ENCODE measurements around the gene ABR.
"Not testable (repeated sequence)": the region's sequence is repeated elsewhere in the genome, so short reads cannot be mapped to it uniquely, and the experiment has no call there.

Gene ABR

DNA sequence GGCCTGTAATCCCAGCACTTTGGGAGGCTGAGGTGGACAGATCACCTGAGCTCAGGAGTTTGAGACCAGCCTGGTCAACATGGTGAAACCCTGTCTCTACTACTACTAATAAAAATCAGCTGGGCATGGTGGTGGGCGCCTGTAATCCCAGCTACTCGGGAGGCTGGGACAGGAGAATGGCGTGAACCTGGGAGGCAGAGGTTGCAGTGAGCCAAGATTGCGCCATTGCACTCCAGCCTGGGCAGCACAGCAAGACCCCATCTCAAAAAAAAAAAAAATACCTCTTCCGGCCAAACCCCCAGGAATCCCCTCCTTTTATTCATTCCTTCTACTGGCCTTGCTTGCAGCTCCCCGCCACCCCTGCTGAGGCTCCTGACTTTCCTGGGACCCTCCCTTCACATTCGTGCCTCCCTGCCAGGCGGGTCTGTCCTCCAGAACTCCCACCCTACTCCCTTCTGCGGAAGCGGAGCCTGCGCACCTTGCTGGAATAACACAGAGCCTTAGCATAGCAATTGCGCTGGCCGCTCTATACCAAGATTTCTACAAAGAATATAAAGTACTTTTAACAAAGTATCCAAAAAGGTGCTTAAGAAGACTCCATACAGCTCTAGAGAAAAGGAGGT, 135.3 kb downstream of the ABR start:
- not testable (repeated sequence) for DNase-seq

DNA sequence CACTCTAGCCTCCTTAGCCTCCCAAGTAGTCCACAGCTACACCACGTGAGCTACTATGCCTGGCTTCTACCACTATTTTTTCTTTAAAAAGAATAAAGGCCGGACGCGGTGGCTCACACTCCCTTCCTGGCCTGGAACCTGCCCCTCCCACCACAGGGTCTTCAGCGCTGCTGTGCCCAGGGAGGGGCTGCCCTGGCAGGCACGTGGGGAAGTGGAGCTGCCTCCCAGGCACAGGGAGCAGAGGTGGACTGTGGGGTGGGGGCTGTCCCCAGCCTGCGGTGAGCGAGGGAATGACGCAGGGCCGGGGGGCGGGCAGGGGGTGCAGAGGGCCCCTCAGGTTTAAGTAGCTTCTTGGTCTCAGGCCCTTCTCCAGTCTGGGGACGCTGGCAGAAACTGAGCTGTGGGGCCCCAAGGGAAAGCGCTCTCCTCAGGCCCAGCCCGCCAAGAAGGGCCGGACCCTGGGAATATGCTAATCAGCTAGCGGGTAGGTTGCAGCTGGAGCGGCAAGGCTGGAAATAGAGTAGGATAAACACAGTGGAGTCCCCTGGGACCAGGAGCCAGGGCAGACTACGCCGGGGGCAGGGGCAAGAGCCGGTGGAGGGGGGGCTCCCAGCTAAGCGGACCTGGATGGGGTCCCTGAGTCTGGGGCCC, 136.1 kb downstream of the ABR start:
- DNase-seq: no peak

DNA sequence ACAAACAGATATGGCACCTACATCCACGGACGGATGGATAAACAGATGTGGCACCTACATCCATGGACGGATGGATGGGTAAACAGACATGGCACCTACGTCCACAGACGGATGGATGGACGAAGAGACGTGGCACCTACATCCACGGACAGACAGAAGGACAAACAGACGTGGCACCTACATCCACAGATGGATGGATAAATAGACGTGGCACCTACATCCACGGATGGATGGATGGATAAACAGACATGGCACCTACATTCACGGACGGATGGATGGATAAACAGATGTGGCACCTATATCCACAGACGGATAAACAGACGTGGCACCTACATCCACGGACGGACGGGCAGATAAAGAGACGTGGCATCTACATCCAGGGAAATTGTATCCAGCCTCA, 137.3 kb downstream of the ABR start:
- DNase-seq: no peak

DNA sequence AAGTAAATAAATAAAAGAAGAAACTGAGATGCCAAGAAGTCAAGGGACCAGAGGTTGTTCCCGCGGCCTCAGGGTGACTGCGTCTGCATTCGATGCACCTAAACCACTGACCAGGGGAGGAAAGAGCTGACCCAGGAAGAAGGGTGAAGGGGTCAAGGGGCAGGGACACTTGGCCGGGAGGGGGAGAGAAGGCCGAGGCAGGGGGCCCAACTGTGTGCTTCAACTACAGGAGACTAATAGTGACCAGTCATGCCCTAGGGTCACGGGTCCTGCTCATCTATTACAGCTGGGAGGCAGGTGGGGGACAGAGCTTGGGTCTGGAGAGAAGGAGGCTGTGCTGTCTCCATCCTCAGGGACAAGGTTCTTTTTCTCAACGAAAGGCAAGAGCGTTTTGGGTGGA, 138.0 kb downstream of the ABR start:
- DNase-seq: no peak

DNA sequence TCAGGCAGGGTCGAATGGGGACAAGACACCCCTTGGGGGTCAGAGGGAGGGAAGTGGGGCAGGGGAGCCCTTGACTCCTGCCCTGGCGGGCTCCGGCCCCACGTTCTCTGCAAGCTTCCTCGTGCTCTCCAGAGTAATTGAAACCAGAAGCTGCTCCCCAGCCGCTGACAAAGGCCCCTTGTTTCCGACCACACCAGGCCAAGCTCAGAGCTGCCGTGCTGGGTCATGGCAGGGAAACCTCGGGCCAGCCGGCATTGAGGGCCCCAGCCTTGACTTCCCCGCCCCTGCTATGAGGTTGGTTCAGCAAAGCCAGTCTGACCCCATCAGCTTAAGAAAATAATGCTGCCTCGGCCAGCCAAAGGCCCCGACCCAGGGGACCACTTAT, 139.6 kb downstream of the ABR start:
- no peak for DNase-seq

DNA sequence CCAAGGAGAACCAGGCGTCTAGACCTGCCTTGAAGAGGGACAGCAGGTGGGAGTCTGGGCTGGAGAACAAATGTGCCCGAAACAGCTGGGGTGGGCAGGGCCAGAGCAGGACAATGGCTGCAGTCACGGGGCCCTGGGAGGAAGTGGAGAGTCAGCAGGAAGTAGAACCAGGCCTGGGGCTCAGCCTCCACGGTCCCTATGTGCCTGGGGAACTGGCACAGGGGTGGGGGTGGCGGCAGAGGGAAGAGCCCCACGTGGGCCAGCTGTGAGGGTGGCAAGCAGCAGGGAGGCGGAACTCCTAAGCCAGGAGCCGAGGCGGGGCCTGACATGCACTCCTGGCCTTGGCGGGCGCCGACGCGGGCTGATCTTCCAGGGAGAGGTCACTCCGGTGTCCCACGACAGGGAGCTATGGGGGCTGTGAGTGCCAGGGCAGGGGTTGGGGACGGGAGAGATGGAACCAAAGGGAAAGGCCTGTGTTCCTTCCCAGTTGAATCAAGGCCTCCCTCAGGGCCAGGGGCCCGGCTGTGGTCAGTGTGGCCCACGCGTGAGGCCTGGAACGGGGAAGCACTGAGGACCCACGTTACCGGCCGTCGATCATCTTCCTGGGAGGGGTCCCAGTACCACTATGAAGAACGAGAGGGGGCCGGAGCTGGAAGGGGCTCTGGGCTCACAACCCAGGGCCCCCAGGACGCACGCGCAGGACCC, 140.1 kb downstream of the ABR start:
- DNase-seq: no peak

DNA sequence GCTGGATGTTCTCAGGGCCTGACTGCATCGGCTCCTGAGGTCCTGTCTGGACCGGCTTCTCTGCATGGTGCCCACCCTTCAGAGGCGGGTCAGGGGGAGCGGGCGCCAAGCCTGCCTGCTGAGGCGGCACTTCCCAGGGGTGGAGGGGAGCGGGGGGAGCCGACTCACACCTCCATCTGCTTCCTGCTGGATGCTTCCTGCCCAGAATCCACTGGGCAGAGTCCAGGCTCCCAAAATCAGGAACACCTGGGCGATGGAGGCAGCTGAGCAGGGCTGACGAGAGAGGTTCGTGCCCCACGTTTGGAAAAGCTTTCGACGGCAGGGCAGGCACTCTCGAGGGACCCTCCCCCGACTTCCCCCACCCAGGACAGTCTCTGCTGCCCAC, 140.7 kb downstream of the ABR start:
- no peak for DNase-seq

DNA sequence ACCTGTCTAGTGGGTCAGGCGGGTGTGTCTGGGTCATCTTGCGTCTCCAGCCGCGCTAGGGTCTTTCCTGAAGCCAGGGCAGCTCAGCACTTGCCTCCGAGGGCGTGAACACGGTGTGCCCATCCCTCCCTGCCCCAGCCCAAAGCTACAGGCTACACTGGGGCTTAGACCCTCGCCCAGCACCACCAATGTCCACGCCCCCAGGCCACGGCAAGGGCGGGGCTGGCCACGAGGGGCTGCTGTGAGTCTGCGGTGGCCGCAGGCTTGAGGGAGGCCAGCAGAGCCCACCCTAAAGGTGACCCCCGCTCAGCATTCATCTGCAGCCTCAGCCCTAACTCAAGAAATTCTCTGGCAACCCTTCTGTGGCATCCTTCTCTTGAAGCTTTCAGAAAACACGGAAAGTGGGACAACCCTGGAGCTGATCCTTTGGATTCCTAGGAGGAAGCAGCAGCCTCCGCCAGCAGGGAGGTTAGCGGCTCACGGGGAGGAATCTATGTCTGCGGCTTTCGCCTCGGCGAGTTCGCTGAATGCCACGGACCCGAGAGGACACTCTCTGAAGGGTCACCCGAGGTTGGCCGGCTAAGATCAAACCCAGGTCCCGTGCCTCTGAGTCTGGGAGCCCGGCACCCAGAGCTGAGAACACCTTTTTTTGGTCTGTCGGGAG, 141.2 kb downstream of the ABR start:
- no peak for DNase-seq

DNA sequence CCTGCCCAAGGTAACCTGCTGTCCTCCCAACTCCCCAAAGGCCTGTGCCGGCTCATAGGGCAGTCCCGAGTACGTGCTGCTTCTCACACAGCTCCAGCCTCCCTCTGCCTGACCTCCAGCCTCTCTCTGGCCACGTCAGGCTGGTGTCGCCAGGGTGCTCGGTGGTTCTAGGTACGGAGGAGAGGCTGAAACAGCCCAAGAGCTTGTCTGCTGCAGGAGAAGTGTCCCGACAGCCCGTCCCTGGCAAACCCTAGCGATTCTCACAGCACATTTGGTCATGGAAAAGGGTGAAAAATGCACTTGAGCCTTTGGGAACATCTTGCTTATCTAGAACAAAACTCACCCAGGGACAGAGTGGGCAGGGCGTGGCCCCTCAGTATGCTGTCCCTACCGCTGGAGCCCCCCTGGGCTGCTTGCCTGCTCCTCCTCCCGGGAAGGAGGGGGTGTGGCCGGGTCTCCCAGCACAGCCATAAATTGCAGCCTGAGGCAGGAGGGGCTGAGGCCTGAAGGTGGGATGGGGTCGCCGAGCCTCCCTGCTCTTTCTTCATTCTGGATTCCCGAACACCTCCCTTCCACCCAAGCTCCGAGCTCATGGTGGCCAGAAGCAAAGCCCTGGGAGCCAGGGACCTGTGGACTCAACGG, 142.4 kb downstream of the ABR start:
- no peak for DNase-seq

DNA sequence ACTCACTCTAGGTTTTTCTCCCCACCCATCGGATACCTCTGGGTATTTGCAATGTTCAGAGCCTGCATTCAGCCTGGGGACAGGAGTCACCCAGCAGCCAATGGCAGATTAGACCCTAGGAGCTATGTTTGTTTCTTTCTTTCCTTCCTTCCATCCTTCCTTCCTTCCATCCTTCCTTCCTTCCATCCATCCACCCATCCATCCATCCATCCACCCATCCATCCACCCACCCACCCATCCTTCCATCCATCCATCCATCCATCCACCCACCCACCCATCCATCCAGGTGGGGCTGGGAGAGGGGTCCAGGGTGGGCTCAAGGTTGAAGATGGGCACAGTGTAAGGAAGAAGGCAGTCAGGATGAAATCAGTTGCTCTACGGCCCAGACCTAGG, 142.9 kb downstream of the ABR start:
- DNase-seq: no peak

DNA sequence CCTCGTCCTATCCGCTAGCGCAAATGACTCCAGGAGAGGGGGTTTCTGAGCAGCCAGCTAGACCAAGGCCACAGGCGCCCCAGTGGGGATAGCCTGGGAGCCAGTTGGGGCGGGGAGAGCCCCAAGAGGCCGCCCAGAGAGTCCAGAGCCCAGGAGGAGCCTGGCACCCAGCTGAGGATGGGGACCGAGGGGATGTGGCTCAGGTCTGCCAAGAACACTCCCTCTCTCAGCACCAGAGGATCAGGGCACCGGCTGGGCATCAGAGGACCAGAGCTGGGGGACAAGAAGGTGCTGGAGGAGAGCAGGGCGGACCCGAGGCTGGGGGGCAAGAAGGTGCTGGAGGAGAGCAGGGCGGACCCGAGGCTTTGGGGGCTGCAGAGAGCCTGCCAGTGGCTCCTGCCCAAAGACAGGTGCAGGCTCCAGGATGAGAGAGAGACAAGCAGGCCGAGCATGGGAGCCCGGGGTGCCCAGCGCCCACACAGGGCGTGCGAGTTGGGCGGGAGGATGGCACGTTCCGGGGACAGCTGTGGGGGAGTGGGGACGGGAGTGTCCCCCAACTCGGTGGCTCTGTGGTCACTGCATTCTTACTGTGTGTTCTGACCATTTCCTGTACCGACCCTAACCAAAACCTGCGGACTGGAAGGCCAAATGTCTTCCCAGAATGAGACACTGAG, 143.5 kb downstream of the ABR start:
- DNase-seq: no peak

DNA sequence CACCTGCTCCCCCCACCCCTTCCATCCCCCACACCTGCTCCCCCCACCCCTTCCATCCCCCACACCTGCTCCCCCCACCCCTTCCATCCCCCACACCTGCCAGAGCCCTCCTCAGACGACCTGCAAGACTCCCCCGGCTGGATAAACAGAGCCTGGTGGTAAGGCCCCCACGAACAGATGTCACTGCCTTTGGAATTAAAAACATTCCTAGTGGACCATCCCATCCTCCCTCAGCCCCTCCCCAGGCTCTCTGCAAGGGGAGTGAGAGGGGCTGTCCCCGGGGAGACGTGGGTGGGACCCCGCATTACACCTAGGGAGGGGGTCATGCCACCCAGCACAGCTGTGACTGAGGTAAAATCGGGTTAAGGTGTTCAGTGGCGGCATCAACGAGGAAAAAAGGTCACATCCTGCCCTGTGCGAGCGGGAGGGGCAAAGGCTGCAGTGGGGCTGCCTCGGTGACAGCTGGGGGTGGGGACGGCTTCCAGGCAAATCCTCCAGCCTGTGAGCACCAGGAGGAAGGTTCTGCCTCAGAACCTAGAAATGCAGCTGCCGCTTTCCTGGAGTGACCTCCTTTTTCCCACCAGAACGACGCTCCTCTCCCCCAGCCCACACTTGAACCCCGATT, 144.1 kb downstream of the ABR start:
- no peak for DNase-seq

DNA sequence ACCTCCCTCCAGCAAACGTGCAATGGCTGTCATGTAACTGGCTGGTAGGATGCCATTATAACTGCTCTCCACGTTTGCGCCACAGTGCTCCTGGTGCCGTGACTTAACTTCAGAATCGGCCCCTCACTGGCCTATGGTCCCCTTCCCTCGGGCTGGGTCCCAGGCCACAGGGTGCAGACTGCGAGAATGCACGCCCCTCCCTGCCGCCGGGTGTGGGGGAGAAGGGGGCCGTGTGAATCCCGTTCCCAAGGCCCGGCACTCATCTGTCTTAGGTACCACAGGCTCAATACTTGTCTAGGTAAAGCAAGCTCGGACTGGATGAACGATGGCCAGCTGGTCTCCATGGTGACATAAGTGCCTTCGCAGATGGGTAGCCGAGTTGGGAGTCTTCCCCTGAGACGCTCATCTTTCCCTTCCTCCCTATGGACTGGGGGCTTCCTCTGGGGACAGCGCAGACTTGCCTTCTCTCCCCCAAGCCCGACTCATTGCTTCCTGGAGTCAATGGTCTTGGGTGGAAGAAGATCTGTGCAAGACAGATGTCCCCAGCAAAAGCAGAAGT, 145.1 kb downstream of the ABR start:
- DNase-seq: no peak

DNA sequence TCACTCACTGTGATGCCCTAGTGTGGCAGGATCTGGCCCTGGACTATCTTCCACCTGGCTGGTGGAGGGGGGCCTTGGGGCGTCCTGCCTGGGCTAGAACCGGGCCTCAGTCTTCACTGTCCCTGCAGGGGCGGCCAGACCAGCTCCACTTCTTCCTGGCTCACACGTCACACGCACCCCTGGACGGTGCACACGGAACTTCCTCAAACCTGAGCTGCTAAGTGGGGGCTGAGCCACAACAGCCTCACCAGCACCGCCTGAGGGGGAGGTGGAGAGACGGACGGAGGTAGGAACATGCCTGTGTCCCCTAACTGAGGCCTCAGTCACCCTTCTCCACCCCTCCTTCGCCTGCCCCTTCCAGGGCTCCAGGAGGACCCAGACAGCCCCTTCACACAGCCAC, 146.3 kb downstream of the ABR start:
- DNase-seq: no peak

DNA sequence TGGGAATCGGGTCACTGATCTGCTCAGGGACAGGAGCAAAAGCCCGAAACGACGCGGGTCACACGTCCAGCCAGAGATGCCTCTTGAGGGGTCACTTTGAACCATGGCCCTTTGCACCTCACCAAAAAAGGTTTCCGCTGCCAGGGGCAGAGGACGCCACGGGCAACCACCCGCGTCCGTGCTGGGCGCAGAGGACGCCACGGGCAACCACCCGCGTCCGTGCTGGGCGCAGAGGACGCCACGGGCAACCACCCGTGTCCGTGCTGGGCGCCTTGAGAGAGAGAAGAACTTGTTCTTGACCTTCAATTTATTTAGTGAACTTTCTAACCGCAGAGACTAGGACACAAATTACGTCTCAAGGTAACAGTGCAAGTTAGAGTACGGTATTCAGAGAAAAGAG, 147.4 kb downstream of the ABR start:
- DNase-seq: no peak

DNA sequence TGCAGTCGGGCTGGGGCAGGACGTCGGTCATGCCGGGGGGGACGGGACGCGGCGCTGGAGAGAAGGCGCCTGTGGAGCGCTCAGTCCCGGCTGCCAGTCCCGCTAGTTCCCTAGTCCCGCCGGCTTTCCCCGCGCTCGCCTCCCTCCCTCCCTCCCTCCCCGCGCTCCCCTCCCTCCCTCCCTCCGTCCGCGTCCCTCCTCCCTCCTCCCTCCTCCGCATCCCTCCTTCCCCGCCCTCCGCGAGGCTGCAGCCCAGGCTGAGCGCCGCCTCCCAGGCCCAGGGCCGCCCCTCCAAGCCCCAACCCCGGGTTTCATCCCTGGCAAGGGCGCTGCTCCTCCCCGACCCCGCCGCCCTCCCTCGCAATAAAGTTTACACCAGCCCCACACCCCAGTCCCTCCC, 148.1 kb downstream of the ABR start:
- DNase-seq: no peak

DNA sequence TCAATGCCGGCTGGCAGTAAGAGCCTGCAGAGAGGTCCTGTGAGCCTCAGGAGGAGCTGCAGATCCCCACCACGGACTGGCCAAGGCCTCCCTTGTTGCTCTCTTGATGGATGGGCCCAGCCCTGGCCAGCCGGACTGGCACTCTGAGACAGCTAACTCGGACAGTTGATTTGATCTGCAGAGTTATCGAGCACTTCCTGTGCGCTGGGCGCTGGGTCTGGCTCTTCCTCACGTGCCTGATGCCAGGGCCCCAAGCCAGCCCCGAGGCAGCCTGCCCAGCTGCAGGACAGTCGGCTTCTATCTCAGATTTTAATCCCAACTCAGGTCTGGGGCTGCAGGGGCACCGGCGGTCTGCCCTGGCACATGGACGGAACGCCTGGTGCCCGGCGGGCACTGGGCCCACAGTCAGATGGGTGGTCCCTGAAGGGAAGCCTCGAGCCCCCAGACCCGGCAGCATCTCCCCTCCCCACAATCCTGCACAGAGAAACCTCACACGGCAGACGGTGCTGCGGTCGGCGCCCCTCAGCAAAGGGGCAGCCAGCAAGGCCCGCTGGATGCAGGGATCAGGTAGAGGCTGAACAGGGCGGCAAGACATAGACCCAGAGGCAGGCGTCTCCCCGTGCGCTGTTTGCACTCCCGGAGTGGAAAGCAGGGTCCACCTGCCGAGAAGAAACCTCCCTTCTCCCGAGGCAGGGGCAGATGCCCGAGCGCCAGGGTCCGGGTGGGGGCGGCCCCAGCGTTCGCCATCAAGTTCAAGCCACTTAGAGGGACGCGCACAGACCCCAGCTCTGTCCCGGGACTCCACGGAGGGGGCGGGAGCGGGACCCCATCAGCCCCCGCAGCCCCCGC, 148.9 kb downstream of the ABR start:
- no peak for DNase-seq

DNA sequence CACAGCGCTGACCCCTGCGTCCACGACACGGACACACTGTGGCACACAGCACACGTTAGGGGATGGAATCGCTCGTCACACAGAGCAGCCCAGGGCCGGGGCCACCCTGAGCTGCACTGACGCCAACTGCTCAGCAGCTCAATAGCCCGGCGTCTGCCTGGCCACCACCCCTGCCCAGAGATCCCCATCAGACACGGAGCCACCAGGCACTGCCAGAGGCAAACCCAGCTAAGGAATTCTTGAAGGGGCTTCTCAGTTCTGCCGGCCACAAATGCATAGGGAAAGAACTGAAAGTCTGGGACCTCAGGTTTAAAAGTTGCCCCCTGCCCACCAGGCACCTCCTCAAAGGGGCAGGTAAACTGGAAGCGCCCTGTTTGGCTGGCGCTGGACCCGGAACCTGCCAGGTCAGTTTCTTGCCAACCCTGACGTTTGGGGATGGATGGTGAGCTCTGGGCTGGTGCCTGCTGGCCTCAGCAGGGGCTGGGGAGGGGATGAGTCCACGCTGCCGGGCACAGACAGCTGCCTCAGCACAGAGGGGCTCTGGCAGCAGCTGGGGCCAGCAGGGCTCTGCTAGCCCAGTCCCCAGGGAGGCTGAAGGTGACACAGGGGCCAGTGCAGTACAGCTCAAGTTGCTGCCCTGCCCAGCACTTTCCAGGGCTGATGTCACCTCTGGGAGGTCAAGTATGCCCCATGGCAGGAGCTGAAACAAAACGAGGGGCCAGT, 149.7 kb downstream of the ABR start:
- DNase-seq: no peak

DNA sequence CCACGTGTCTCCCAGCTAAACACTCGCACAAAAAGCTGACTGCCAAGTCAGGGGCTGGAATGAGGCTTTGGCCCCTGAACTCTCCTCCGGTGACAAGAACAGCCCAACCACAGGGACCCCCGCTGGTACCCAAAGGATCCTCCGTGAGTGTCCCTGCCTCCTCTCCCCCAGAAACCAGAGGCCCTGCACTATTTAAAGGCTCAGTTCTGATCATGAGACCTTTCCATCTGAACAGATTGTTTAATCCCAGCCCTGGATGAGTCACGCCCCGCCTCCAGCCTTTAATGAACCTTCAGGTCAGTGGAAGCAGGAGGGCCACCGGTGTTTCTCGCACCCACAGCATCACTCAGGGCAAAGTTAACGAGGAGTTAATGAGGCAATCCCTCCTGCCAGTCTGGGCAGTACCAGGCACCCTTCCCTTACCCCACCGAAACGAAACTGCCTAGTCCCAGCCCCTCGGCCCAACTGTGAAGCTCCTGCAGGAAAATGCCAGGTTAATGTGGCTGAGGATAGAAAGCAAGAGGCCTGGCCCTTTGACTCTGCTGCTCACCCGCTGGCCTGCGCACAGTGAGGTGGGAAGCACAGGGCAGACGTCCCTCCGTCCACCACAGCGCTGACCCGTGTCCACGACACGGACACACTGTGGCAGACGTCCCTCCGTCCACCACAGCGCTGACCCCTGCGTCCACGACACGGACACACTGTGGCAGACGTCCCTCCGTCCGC, 150.4 kb downstream of the ABR start:
- no peak for DNase-seq

DNA sequence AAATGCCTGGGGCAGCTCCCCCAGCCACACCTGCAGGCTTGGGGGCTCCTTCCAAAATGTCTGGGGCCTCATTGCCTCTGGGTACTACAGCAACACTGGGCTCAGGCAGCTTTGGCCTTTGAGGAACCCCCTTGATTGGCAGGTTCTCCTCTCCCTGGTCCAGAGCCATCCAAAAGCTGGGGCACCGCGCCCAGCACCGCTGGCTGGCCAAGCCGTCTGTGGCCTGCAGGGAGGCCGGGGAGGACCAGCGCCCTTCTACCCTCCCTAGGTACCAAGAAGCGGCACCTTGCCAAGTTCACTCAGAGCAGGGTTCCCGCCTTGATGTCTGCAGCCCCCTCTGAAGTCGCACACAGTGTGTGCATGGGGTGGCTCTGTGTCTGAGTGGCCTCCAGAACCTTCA, 152.7 kb downstream of the ABR start:
- DNase-seq: no peak

Data from activated T-cell treated with anti-CD3 and anti-CD28 coated beads, Interleukin-2, amount 50 U/mL, for 48 hours (primary cell).